ENCODE results near the gene KIT.
A peak's percentile ranks its signal among the peaks of the same experiment; 100 is the strongest.
"Not testable (repeated sequence)": the region's sequence is repeated elsewhere in the genome, so short reads cannot be mapped to it uniquely, and the experiment has no call there.

KIT gene

DNA sequence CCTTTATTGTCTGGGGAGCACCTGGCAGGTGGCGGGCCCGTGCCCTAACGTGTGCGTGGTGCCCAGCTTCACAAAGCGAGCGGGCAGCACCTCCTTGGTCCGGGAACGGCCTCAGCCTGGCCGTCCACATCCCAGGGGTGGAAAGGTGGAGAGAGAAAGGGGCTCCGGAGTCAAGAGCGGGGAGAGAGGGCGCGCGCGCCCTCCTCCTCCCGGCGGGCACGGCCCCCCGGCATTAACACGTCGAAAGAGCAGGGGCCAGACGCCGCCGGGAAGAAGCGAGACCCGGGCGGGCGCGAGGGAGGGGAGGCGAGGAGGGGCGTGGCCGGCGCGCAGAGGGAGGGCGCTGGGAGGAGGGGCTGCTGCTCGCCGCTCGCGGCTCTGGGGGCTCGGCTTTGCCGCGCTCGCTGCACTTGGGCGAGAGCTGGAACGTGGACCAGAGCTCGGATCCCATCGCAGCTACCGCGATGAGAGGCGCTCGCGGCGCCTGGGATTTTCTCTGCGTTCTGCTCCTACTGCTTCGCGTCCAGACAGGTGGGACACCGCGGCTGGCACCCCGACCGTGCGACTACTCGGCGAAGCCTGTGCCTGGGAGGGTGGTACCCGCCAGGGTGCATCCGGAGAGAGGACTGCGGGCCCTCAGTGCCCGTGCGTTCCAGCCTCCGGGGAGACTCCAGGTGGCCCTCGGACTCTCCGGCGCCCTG, at the start of gene KIT:
KIT (plus strand) TSS at position 407 of the 701 bp plus-strand sequence; CDS start at position 465, 58 bp downstream.
- DNase-seq (ENCODE audit: low read depth in 2 of 2), result no peak

DNA sequence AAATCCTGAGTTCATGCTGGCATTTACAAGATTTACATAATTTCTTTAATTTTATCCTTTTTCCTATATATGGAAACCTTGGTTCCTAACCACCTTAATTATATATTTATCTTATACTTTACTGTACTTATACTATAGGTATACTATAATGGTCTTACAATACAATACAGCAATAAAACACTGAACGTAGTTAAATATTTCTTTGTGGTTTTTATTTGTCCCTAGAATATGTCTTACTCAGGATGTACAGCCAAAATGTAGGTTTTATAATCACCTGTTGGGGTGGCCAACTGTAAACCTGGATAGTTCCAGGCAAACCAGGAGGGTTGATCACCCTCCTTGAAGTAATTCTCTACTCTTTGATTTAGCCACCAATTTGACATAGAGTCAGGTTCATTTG, 48.4 kb upstream of the KIT start:
- DNase-seq (ENCODE audit: low read depth in 2 of 2), result no peak

- DNase-seq (ENCODE audit: low read depth in 2 of 2), result no peak
Measured at GRCh38 chr4:54614149-54614548, 43.6 kb upstream of the KIT start.

GRCh38 chr4:54620773-54621172, 37.0 kb upstream of the KIT start:
- DNase-seq (ENCODE audit: low read depth in 2 of 2), result no peak

DNA sequence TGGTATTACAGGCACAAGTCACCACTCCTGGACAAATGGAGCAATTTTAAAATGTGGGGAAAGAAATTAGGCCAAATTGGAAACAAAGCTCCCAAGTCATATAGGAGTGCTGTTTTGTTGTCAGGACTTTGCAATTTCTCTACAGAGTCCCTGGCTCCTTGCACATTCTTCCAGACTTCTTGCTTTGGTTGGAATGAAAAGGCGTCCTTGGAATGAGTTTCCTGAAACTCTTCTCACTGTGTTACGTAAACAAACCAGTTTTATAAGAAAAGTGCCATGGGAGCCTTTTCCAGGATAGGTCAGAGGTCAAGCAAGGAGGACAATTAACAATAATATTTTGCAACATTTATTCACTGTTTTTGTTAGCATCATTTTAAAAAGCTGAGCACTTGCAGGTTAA, 32.4 kb upstream of the KIT start:
- no peak for DNase-seq (ENCODE audit: low read depth in 2 of 2)

DNA sequence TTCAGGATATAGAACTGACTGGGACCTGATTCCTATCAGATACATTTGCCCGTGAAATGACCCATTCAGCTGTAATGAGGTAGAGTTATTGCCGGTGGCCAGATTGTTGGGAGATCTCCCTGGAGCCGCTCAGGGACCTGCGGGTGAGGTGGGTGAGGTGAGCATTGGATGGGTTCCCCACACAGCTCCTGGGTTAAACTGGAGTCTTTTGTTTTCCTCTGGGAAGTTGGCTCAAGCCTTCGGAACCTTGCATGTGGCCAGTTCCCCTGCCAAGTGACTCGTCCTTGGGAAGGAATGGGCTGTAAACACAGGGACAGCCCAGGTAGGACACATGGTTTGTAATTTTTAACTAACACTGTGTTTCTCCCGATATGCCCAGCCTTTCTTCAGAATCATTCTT, 31.6 kb upstream of the KIT start:
- DNase-seq (ENCODE audit: low read depth in 2 of 2), result no peak

DNA sequence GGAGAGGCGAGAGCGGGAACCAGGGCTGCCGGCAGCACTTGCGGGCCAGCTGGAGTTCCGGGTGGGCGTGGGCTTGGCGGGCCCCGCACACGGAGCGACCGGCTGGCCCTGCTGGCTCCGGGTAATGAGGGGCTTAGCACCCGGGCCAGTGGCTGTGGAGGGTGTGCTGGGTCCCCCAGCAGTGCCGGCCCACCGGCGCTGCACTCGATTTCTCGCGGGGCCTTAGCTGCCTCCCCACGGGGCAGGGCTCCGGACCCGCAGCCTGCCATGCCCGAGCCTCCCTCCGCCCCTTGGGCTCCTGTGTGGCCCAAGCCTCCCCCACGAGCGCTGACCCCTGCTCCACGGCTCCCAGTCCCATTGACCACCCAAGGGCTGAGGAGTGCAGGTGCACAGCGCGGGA, 25.2 kb upstream of the KIT start:
- no peak for DNase-seq (ENCODE audit: low read depth in 2 of 2)

DNA sequence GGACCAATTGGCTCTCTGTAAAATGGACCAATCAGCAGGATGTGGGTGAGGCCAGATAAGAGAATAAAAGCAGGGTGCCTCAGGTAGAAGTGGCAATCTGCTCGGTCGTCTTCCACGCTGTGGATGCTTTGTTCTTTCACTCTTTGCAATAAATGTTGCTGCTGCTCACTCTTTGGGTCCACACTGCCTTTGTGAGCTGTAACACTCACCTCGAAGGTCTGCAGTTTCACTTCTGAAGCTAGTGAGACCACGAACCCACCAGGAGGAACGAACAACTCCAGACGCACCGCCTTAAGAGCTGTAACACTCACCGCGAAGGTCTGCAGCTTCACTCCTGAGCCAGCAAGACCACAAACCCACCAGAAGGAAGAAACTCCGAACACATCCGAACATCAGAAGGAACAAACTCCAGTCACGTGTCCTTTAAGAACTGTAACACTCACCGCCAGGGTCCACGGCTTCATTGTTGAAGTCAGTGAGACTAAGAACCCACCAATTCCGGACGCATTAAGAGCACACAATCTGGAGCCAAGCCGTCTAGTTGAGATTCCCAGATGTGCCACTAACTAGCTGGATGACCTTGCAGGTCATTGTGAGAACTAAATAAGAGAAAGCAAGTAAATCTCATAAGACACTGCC, 24.5 kb upstream of the KIT start:
- not testable (repeated sequence) for DNase-seq (ENCODE audit: low read depth in 2 of 2)

DNA sequence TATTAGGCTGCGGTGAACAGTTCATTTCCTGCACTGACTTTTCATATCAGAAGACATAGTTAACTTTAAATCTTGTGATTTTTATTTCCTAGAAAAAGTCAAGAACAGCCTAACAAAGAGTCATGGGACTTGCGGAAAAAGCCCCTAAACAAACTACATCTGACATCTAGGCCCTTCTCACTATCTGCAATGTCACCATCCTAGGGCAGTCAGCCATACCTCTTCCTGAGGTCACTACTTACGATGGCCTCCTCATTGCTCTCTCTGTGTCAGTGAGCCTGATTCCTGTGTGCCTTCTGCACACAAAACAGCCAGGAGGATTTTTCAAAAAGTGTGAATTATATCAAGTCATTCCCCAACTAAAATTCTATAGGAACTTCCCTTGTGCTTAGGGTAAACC, 22.4 kb upstream of the KIT start:
- no peak for DNase-seq (ENCODE audit: low read depth in 2 of 2)

DNA sequence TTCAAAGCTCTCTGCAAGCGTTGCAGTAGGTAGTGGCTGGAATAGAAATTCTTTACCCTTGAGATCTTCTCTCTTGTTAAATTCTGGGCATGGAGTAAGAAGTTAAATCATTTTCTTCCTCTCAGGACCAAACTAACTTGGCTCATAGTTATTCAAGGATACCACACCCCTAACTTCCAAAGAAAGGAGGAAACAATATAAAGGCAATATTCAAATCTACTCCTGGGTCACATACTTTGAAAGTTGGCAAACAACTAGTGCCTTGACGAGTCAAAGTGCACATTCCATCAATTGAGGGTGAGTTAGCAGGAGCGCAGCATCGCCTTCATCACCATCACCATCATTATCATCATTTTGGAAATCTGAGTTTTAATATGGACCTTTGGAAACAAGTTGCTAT, 20.4 kb upstream of the KIT start:
- no peak for DNase-seq (ENCODE audit: low read depth in 2 of 2)

DNA sequence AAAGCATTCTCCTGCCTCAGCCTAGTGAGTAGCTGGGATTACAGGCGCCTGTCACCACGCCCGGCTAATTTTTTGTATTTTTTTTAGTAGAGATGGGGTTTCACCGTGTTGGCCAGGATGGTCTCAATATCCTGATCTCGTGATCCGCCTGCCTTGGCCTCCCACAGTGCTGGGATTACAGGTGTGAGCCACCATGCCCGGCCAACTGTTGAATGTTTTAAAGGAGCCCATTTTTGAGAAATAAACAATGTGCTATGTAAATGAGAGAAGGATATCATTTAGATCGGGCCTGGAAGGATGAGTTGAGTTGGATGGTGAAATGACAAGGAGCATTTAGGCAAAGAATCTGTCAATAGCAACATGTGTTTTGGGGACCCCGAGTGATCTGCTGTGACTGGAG, 16.7 kb upstream of the KIT start:
- not testable (repeated sequence) for DNase-seq (ENCODE audit: low read depth in 2 of 2)

GRCh38 chr4:54643172-54643571, 14.6 kb upstream of the KIT start:
- DNase-seq (ENCODE audit: low read depth in 2 of 2), result no peak

GRCh38 chr4:54643958-54644751, 13.6 kb upstream of the KIT start:
- DNase-seq (ENCODE audit: low read depth in 2 of 2), result no peak

DNA sequence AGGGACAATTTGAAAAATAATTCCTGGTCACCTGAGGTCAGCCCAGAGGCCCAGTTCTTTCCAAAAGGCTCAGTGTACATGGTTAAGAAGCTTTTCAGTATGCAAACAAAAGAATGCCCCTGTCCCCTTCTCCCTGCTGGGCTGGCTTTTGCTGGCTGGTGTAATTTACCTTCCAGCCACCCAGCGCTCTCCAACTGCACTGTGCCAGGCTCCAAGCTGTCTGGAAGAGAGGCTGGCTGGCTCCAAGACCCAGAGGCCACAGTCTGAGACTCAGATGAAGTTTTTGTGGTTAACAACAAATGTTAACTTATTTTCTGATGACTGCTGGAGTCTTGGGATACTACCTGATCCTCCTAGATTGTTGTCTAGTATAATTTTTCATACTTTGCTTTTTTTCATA, 11.9 kb upstream of the KIT start:
- no peak for DNase-seq (ENCODE audit: low read depth in 2 of 2)

GRCh38 chr4:54647070-54647469, 10.7 kb upstream of the KIT start:
- no peak for DNase-seq (ENCODE audit: low read depth in 2 of 2)

DNA sequence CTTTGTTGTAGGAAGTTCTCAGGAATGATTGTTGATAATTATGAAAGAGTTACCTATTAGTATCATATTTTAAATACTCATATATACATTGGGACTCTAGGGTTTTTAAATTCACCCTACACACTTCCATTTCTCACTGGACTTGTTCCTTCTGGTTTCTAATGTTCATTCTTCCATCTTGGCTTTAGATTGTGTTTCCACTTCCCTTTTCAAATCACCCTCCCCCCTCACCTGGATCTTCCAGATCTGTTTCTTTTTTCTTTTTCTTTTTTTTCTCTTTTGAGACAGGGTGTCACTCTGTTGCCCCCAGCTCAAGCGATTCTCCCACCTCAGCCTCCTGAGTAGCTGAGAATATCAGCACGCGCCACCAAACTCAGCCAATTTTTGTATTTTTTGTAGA, 6.7 kb upstream of the KIT start:
- no peak for DNase-seq (ENCODE audit: low read depth in 2 of 2)

DNA sequence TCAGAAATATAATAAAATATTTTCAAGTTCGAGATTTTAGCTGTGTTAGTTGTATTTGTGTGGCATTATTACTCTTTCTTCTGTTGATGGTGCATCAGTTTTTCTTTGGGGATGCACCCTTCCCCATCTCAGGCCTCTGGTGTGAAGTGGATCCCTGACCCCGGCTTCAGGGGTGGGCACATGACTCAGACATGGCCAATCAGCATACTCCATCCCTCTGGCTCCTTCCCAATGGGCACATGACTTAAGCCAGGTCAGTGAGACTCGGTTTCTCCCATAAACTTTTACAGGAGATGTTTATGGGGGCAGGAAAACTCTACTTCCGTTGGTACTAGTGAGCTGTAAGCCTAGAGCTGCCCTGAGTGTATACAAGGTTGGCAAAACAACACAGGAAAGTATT, 3.0 kb upstream of the KIT start:
- DNase-seq (ENCODE audit: low read depth in 2 of 2), result no peak

DNA sequence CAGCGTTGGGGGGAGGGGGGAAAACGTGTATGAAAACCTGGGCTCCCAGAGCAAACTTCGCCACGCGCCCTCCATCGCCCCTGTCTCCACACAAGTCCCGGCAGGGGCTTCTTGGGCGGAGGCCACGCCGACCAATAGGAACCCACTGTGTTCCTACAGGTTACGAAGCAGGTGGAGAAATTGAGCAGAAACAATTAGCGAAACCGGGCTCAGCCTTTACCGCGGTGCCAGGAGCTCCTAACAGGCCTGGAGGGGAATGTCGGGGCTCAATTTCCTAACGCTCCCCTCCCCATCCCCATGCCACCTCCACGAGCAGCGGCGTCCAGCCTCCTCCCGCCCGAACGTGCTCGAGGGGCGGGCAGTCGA, 589 bp upstream of the KIT start:
- no peak for DNase-seq (ENCODE audit: low read depth in 2 of 2)

DNA sequence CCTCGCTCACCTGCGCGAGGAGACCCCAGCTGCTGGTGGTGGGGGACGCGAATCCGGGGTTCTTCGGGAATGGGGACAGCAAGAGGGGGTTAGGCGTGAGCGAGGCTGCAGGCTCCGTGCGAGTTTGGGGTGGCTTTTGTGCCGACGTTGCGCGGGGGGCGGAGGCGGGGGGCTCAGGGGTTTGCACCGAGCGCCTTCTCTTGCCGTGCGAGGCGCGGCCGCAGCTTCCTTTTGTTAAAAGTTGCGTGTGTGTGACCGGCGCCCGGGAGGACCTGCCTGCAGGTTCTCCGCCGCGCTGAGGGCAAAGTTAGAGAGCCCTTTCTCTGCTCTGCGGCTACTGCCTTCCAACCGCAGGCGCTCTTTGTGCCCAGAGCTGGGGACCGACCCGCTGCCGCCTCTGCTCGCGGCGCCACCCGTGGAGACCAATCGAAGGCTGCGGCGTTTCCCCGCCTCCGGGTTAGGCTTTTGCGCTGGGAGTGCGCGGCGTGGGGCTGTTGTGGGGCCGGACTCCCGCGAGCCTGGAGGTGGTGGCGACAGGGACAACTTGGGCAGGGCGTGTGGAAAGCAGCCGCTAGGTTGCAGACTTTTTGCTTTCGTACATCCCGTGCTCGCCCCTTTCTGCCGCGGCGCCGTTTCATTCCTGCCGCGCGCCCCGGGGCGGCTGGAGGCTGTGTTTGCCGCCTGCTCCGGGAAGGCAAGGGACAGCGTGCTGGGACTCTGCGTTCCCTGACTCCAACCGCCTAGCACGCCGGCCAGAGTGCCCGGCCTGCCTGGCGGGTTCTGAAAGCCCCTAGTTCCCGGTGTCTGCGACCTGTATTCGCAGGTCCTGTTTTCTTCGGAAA, 716 bp downstream of the KIT start:
- DNase-seq (ENCODE audit: low read depth in 2 of 2), result peak in 1 of 2 donors; percentile 10

- no peak for DNase-seq (ENCODE audit: low read depth in 2 of 2)
Measured at GRCh38 chr4:54659313-54659712, 1.6 kb downstream of the KIT start.

DNA sequence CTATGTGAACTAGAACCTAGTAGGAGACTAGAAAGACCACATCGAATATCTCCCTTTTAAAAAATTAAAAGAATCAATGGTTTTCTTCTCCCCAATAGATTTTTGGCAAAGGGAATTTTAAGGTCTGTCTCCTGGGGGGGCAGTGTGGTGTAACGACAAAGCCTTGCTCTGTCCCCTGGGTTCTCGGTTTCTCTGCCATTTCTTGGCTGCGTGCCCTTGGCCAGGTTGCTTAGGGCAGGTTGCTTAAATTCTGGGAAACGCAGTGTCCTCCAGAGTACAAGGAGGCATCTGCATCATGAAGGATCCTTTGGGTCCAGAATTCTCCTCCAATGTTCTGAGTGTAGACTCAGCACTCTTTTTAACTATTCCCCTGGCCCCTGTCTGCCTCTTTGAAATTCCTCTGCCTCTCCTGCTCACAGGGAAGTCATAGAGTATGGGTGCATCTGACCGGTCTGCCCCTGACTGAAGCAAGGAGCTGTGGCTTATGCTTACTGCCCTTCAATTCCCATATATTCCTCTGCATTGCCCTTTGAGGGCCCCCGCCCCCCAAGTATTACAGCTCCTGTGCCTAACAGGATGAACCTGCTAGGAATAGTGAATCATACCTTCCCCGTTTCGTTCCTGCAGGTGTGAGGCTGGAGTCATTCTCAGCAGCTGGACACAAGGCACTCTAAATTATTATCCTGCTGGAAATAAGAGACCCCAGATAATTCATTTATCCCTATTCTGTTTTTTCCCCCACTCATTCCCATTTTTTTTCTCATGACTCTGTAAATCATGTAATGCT, 2.2 kb downstream of the KIT start:
- DNase-seq (ENCODE audit: low read depth in 2 of 2), result no peak
